Measurements from ENCODE around the gene USP24.
"Not testable (repeated sequence)": the region's sequence is repeated elsewhere in the genome, so short reads cannot be mapped to it uniquely, and the experiment has no call there.

The USP24 gene

DNA sequence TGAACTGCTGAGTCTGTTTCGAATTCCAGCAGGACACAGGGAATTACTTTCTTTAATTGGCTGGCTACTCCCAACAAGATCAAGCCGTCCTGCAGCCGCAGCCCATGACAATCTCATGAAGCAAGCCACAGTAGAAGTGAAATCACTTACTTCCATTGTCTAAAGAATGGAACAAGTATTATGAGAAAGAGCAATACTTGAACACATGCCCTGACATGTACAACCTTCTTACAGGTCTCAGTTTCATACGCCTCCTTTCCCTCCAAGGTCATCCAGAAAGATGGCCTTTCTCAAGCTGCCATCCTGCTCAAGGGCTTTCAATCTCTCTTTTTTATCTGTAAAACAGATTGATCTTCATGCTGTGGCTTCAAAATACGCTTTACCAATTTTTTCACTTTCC lies 90.7 kb downstream of the USP24 start:
- DNase-seq (ENCODE audit: low spot score): no peak

- DNase-seq (ENCODE audit: low spot score): no peak
Measured at GRCh38 chr1:55120538-55120937, 94.6 kb downstream of the USP24 start.

DNA sequence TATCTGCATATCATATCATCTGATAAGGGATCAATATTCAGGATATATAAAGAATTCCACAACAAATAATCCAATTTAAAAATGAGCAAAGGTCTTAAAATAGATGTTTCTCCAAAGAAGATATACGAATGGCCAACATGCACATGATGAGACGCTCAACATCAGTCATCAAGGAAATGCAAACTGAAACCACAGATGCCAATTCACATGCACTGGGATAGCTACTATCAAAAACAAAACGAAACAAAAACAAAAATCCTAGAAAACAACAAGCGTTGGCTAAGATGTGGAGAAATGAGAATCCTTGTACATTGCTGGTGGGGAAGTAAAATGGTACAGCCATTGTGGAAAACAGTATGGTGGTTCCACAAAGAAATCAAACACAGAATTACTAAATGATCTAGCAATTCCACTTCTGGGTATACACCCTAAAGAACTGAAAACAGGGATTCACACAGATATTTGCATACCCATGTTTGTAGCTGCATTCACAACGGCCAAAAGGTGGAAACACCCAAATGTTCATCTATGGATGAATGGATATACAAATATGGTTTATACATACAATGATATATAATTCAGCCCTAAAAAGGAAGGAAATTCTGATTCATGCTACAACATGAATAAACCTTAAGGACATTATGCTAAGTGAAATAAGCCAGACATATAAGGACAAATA lies 96.4 kb downstream of the USP24 start:
- DNase-seq (ENCODE audit: low spot score): no peak

DNA sequence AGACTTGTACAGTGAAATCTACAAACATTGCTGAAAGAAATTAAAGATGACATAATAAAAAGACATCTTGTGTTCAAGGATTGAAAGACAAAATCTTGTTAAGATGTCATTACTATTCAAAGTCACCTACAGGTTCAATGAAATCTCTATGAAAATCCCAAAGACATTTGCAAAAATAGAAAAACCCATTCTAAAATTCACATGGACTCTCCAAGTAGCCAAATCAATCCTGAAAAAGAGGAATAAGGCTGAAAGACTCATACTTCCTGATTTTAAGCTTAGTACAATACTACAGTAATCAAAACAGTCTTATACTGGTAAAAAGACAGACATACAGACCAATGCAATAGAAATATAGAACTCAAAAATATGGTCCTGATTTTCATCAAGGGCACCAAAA lies 97.2 kb downstream of the USP24 start:
- DNase-seq (ENCODE audit: low spot score): no peak

GRCh38 chr1:55109005-55109404 lies 106.2 kb downstream of the USP24 start:
- DNase-seq (ENCODE audit: low spot score): not testable (repeated sequence)

DNA sequence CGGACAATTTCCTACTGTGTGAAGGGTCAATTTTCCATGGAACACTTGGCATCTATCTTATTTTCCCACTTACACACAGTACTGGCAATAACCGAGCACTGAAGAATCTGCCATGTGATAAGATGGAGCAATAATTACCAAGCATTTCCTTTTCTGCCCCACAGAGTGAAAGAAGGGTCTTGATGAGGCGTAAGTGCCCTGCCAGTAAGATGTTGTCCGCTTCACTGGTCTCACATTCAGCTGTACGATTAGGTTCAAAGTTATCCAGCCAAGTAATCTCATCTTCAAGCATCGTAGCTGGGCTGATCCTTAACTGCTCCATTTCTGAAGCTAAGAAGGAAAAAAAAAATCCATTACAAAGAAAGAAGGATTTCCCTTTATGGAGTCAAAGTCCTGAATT lies 108.1 kb downstream of the USP24 start:
- DNase-seq (ENCODE audit: low spot score): no peak

DNA sequence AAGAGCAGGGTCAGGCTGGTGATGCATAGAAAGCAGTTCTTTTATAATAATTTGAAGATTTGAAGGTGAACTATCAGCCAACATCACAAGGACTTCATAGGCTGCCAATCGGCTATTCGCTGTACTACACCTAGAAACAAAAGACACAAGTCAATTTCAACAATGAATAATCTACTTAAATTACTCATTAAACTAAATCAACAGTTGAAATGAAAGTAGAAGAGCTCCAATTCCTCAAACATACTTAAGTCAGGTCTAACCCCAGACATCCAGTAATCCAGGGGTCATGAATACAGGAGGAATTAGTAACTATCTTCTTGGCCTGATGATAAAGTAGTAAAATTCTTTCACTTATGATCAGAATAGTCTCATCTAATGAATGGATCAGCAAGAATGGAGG lies 111.3 kb downstream of the USP24 start:
- DNase-seq (ENCODE audit: low spot score): no peak

DNA sequence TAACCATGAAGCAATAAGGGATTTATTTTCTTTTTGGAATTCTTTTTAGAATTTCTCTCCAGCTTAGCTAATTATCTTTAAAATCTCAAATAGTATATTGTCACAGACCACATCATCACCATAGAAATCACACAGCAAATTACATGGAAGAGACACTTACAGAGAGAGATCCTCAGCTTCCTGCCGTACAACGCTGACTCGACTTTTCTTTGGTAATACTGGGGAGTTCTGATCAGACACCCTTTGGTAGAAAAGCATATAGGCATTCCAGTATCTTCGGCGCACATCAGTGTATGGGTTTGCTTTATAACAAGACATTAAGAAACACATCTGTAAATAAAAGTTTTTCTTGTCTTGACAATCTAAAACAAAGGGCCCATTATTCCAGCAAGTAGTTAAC lies 120.1 kb downstream of the USP24 start:
- DNase-seq (ENCODE audit: low spot score): no peak

- DNase-seq (ENCODE audit: low spot score): no peak
Measured at GRCh38 chr1:55092475-55092874, 122.7 kb downstream of the USP24 start.

GRCh38 chr1:55089683-55090082 lies 125.5 kb downstream of the USP24 start:
- DNase-seq (ENCODE audit: low spot score): no peak

DNA sequence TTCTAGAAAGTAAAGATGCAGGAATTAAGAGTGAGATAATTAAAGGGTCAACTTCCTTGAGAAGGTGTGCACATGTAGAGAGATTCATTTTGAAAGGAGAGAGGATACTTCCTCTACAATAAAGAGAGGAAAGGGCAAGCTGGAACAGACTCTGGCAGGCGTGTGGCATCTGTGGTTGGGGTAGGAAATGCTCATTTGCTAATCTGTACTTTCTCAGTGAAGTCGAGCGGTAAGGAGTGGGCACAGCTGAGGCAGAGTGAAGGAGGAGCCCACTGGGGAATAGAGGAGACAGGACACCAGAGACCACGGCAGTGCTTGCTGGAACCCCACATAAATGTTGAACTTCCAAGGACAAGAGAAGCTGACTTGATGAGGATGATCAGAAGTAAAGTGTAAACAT lies 126.8 kb downstream of the USP24 start:
- DNase-seq (ENCODE audit: low spot score): no peak

- no peak for DNase-seq (ENCODE audit: low spot score)
Measured at GRCh38 chr1:55087439-55087838, 127.7 kb downstream of the USP24 start.

GRCh38 chr1:55084257-55084656 lies 130.9 kb downstream of the USP24 start:
- no peak for DNase-seq (ENCODE audit: low spot score)

GRCh38 chr1:55081905-55082296 lies 133.3 kb downstream of the USP24 start:
- DNase-seq (ENCODE audit: low spot score): no peak

DNA sequence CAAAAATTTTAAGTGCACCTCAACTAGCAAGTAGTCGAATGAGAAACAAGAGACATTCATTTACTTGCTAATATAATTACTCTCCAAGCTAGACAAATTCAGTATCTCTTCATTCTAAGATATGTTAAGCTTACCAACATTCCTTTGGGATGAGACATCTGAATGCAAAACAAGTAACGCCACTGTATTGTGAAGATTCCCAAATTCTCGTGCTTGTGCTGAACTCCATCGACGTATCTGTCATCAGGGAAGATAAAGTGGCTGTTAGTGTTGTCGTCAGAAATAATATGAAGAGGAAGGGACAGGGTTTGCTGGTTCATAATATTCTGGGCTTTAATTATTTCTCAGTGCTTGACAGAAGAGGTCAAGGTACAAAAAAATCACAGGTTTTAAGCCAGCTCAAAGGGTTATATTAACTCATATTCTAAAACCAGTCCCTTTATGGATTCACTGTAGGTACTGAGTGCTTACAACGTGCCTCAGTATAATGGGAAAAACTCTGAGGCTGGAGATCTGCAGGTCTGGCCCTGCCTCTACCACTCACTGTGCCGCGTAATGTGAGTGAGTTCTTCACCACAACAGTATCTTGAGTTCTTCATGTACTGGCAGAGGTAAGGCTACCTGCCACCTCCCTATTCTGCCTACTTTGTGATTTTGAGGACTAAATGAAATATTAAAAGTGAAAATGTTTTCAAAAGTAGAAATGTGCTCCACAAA lies 133.8 kb downstream of the USP24 start:
- DNase-seq (ENCODE audit: low spot score): no peak

DNA sequence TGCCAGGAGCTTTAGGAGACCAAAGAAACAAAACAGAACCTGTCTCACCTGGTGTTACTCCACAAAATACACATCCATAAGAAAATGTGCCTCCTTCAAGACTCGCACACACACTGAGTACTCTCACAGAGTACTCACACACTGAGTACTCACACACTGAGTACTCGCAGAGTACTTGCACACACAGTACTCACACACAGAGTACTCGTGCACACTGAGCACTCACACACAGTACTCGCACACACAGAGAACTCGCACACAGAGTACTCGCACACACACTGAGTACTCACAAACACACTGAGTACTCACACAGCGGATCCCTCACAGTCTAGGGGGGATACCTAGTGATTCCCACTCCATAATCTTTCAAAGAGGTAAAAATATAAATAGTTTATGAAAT lies 135.5 kb downstream of the USP24 start:
- no peak for DNase-seq (ENCODE audit: low spot score)

DNA sequence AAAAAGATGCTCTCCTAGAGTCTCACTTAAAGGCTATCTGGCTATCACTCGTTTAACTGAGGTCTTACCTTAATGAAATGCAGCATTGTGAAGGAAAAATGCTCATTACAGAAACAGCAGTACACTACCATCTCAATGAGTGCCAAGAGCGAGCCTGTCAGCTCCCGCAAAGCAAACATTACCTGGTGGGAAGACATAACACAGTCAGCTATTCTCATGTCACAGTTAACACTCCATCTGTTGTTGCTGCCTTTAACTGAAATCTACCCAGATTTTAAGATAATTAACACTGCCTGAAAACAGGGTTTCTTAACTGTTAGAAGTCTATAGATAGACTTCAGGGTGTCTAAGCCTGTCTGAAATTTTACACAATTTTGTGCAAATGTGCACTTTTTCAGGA lies 136.7 kb downstream of the USP24 start:
- no peak for DNase-seq (ENCODE audit: low spot score)

DNA sequence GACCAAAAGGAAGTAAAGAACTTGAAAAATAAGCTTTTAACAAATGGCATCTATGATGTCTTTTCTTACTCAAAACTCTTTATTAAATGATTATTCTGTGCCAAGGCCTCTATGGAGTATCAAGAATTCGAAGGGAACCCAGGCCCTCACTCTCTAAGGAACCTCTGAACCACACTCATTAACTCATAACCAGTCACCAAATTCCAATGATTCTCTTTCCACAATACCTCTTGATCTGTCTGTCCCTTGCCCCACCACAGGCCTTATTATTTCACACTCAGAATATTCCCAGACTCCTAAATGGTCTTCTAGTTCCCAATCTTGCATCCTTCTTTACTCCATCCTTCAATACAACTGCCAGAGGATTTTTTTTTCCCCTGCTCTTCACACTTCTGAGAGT lies 138.8 kb downstream of the USP24 start:
- no peak for DNase-seq (ENCODE audit: low spot score)

DNA sequence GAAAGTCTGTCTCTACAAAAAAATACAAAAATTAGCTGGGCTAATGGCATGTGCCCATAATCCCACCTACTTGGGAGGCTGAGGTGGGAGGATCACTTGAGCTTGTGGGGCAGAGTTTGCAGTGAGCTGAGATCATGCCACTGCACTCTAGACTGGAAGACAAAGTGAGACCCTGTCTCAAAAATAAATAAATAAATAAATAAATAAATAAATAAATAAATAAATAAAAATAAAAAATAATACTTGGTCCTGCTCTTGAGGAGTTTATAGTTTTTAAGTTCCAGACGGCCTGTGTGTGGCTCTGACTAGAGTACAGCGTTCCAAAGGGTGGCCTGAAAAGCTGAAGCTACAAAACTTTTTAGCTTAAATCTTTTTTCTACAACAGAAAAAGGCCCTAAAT lies 140.7 kb downstream of the USP24 start:
- no peak for DNase-seq (ENCODE audit: low spot score)

DNA sequence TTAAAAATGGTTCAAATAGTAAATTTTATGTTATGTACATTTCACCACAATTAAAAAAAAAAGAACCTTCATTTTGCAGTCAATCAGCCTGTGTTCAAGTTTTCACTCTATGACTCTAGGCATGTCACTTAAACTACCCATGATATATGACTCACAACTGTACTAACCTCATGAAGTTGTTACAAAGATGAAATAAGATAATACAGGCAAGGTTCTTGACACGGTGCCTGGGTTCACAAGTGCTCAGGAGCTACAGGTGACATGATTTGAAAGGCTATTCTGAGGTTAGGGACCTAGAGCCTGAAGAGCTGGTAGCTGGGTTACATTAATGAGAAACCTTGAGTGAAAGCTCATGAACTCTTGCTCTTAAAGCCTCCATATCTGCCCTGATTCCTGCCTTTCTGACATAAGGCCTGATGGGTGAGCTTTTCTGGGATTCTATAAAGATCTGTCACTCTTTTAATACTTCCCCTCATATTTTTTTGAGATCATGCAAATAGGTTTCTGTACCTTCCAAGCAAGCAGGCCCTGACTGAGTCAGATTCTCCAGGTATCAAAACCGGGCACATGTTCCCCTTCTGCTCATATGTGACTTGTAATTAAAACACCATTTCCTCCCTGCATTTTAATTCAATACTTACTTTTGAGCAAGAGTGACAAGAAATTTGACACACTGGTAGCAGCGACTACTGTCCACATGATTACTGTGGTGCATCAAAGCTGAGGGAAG lies 141.8 kb downstream of the USP24 start:
- no peak for DNase-seq (ENCODE audit: low spot score)

GRCh38 chr1:55071477-55071876 lies 143.7 kb downstream of the USP24 start:
- DNase-seq (ENCODE audit: low spot score): peak; percentile 24

- DNase-seq (ENCODE audit: low spot score): no peak
Measured at GRCh38 chr1:55070293-55071164, 144.6 kb downstream of the USP24 start.

All from LoVo (cell line).